Activated naive CD8-positive, alpha-beta T cell (primary cell): Measurements from ENCODE around the gene ZNF692.
A peak's percentile ranks its signal among the peaks of the same experiment; 100 is the strongest.

Source experiments
- H3K27ac Mint-ChIP-seq: one replicate; pipeline ENCODE4 v1.8.0; 2021; ENCODE audit warnings: mixed read lengths
- H3K27me3 Mint-ChIP-seq: one replicate; pipeline ENCODE4 v1.8.0; 2021; ENCODE audit warnings: mixed read lengths
- H3K36me3 Mint-ChIP-seq: one replicate; pipeline ENCODE4 v1.8.0; 2021; ENCODE audit warnings: mixed read lengths
- H3K4me1 Mint-ChIP-seq: one replicate; pipeline ENCODE4 v1.8.0; 2021; ENCODE audit warnings: low read depth, mixed read lengths
- H3K4me3 Mint-ChIP-seq: one replicate; pipeline ENCODE4 v1.8.0; 2021; ENCODE audit warnings: mild to moderate bottlenecking, mixed read lengths
- H3K9me3 Mint-ChIP-seq: one replicate; pipeline ENCODE4 v1.8.0; 2021; ENCODE audit warnings: low read depth, mixed read lengths

Gene ZNF692

DNA sequence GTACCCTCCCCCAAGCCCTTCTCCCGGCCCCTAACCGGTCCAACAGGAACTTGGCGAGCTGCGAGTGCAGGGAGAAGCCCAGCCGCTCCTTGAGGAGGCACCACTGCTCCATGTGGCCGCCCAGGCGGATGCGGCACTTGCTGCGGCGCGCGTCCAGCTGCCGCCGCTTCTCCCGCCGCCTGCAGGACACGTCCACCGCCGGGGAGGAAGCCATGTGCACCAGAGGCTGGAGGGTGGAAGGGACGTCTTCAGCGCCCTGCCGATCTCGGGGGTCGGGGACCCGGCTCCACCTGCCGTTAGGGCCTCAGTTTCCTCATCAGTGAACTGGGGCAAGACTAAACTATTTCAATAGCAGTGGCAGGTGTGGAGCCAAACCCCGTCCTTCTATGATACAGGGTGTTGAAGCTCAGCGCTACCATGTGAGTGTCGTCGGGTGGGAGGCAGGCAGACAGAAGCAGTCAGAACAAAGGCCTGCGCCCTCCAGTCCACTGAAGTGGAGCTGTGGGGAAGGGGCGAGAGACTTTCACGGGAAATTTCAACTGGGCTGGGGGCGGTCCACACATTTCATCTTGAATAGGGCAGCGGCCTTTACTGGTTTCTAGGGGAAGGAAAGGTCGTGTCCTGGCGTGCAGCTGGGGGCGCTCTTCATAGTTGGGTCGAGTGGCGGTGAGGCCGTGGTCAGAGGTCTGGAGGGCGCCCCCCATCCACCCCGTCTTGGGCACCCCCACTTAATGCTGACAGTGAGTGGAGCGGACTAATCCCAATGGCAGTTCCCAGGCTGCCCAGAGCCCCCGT lies 592 bp downstream of the ZNF692 start:
- peak overlapping the region; percentile 94 for H3K27ac Mint-ChIP-seq
- H3K4me3 Mint-ChIP-seq: peak overlapping the region; percentile 94
- peaks cover 13% of the 10 kb centered on the region for H3K36me3 Mint-ChIP-seq
- H3K27me3 Mint-ChIP-seq: no peaks in the 10 kb centered on the region
- peaks cover 46% of the 10 kb centered on the region for H3K4me1 Mint-ChIP-seq
- H3K9me3 Mint-ChIP-seq: no peaks in the 10 kb centered on the region

GRCh38 chr1:248857749-248858095 lies 1.2 kb downstream of the ZNF692 start:
- peaks cover 43% of the 10 kb centered on the region for H3K4me1 Mint-ChIP-seq
- H3K27me3 Mint-ChIP-seq: no peaks in the 10 kb centered on the region
- peak overlapping the region; percentile 94 for H3K4me3 Mint-ChIP-seq
- peak overlapping the region; percentile 94 for H3K27ac Mint-ChIP-seq
- H3K9me3 Mint-ChIP-seq: no peaks in the 10 kb centered on the region
- H3K36me3 Mint-ChIP-seq: peaks cover 13% of the 10 kb centered on the region

DNA sequence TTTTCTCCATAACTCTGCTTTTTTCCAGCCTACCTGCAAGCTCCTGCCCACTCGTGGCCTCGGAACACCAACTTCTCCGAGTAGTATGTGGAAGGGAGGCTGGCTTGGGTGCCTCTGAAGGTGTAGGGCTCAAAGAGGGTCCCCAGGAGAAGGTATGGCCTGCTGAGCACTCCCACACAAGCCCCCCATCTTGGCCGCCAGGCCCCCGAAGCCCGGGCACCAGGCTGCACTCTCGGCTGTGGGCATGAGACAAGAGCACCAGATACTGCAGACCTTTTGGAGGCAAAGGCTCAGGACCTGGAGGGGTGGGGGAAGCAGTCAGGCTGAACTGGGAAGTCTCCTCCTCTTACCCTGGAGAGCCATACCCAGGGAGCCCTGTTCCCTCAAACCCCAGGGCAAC lies 1.7 kb downstream of the ZNF692 start:
- Mint-ChIP-seq H3K4me1 (peaks cover 38% of the 10 kb centered on the region), H3K9me3 (no peaks in the 10 kb centered on the region), H3K27me3 (no peaks in the 10 kb centered on the region)

GRCh38 chr1:248856176-248856575 lies 2.7 kb downstream of the ZNF692 start:
- H3K4me1 Mint-ChIP-seq: peaks cover 31% of the 10 kb centered on the region
- H3K4me3 Mint-ChIP-seq: no peak overlapping the region
- H3K36me3 Mint-ChIP-seq: peaks cover 13% of the 10 kb centered on the region
- no peaks in the 10 kb centered on the region for H3K9me3 Mint-ChIP-seq
- H3K27ac Mint-ChIP-seq: peak overlapping the region; percentile 22
- H3K27me3 Mint-ChIP-seq: no peaks in the 10 kb centered on the region

More for the DNA sequence above, 1.7 kb downstream of the ZNF692 start:
- peaks cover 13% of the 10 kb centered on the region for H3K36me3 Mint-ChIP-seq
- H3K4me3 Mint-ChIP-seq: peak overlapping the region; percentile 94
- no peak overlapping the region for H3K27ac Mint-ChIP-seq

DNA sequence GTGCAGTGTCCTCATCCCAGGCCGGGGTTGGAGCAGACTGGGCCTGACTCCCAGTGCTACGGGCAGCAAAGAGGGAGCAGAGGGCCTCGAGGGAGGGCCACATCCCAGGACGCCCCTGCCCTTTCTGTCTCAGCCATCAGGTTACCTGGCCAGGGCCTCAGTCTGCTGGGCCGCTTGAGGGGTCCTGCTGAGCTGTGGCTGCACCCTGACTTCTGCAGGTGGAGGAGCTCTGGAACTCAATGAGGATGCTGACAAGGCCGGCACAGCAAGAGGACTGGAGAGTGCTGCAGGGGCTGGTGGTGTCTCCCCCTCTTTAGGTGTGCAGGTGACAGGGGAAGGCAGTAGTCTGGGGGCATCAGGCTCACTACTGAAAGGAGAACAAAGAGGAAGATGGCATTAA lies 3.3 kb downstream of the ZNF692 start:
- H3K27ac Mint-ChIP-seq: no peak overlapping the region
- no peaks in the 10 kb centered on the region for H3K27me3 Mint-ChIP-seq
- peaks cover 31% of the 10 kb centered on the region for H3K4me1 Mint-ChIP-seq
- no peak overlapping the region for H3K4me3 Mint-ChIP-seq
- peaks cover 13% of the 10 kb centered on the region for H3K36me3 Mint-ChIP-seq
- no peaks in the 10 kb centered on the region for H3K9me3 Mint-ChIP-seq

GRCh38 chr1:248853663-248854375 lies 5.1 kb downstream of the ZNF692 start:
- Mint-ChIP-seq H3K27ac (no peak overlapping the region), H3K4me3 (no peak overlapping the region), H3K4me1 (peaks cover 21% of the 10 kb centered on the region), H3K9me3 (no peaks in the 10 kb centered on the region), H3K36me3 (peaks cover 15% of the 10 kb centered on the region), H3K27me3 (no peaks in the 10 kb centered on the region)

DNA sequence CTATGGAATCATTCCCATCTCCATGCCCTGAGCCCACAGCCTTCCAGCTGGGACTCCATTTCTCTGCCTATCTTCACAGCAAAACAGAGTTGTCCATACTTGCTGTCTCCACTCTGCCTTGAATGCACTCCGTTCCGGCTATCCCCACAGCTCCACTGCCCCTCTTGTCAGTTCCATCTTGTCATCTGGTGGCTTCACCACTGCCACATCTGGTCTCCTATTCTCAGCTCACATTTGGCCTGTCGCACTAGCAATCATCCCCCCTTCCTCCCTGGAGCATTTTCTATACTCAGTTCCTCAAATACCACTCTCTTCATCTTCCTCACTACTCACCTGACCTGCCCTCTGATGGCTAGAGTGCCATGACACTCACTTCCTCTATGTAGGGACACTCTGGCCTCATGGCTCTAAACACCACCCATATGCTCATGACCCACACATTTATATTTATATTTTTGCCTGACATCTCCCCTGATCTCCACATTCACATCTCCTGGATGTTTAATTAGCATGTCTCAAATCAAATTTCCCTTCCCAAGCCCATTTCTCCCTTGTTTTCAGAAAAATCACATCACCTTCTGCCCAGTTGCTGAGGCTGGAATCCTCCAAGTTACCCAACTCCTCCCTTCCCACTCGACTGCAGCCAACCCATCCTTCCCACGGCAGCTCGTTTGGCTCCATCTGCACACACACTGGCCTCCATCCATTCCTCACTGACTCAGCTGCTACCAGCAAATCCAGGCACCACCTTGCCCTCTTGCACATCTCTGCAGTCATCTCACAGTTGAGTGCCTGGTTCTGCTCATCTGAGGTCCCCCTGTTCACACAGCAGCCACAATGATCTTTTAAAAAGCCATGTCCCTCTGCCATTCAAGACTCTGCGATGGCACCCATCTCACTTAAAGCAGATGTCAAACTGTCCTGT lies 6.1 kb downstream of the ZNF692 start:
- no peaks in the 10 kb centered on the region for H3K9me3 Mint-ChIP-seq
- no peak overlapping the region for H3K27ac Mint-ChIP-seq
- H3K36me3 Mint-ChIP-seq: peaks cover 17% of the 10 kb centered on the region
- no peaks in the 10 kb centered on the region for H3K27me3 Mint-ChIP-seq
- H3K4me1 Mint-ChIP-seq: peaks cover 16% of the 10 kb centered on the region
- no peak overlapping the region for H3K4me3 Mint-ChIP-seq

- Mint-ChIP-seq H3K36me3 (peaks cover 17% of the 10 kb centered on the region), H3K4me3 (no peak overlapping the region), H3K4me1 (peaks cover 7% of the 10 kb centered on the region), H3K27me3 (no peaks in the 10 kb centered on the region), H3K27ac (no peak overlapping the region), H3K9me3 (no peaks in the 10 kb centered on the region)
These were observed 7.5 kb downstream of the ZNF692 start for GRCh38 chr1:248851390-248851789.

DNA sequence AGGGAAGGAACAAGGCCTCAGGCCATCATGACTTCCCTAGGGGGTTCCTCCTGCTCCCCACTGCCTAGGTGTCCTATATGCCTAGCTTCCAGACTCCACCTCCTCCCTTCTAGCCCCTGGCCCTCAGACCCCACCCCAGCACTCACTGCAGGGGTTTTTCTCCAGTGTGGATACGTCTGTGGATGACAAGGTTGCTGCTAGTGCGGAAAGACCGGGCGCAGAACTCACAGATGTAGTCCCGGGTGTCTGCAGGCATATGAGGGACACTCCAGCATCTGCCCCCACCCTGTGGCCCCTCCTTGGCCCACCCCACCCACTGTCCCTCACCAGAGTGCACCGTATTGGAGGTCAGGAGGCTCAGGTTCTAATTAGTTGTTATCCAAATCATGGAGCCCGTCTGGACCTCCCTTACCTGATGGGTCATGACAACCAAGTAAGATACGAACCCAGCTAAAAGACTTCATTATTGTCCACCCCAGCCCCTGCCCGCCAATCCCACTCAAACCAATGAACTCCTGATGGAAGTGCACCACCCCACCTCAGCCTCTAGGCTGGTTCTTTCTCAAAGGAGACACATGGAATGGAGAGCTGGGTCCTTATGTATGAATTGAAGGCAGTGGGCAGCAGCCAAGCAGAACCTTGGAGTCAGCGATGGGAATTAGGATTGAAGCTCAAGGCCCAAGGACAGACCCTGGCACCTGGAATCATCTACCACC lies 8.2 kb downstream of the ZNF692 start:
- Mint-ChIP-seq H3K4me1 (no peaks in the 10 kb centered on the region), H3K36me3 (peaks cover 17% of the 10 kb centered on the region), H3K27me3 (no peaks in the 10 kb centered on the region), H3K4me3 (no peak overlapping the region), H3K27ac (no peak overlapping the region), H3K9me3 (no peaks in the 10 kb centered on the region)

DNA sequence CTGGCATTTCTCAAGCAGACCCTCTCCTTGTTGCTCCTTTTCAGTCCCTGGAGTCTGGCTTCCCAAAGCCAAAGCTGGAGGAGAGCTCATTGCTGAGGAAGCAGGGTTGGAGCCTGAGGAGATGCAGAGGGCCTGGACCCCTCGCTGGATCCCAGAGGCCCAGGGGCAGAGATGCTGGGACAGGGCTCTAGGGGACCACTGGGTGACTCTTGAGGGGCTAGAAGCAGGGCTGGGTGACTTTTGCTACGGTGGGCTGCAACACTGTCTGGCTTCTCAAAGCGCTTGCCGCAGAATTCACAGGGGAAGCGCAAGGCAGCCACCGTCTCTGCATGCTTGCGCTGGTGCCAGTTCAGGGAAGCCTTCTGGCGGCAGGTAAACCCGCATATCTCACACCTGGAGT lies 8.8 kb downstream of the ZNF692 start:
- Mint-ChIP-seq H3K4me3 (no peak overlapping the region), H3K9me3 (no peaks in the 10 kb centered on the region), H3K4me1 (no peaks in the 10 kb centered on the region), H3K27me3 (no peaks in the 10 kb centered on the region), H3K27ac (no peak overlapping the region), H3K36me3 (peaks cover 16% of the 10 kb centered on the region)

GRCh38 chr1:248849637-248850036 lies 9.2 kb downstream of the ZNF692 start:
- Mint-ChIP-seq H3K4me1 (no peaks in the 10 kb centered on the region), H3K36me3 (peaks cover 11% of the 10 kb centered on the region)

GRCh38 chr1:248849152-248849551 lies 9.7 kb downstream of the ZNF692 start:
- H3K36me3 Mint-ChIP-seq: peaks cover 8% of the 10 kb centered on the region
- no peak overlapping the region for H3K27ac Mint-ChIP-seq
- H3K4me3 Mint-ChIP-seq: no peak overlapping the region

More at GRCh38 chr1:248849637-248850036, 9.2 kb downstream of the ZNF692 start:
- H3K4me3 Mint-ChIP-seq: no peak overlapping the region
- no peak overlapping the region for H3K27ac Mint-ChIP-seq
- H3K9me3 Mint-ChIP-seq: no peaks in the 10 kb centered on the region
- no peaks in the 10 kb centered on the region for H3K27me3 Mint-ChIP-seq

GRCh38 chr1:248848602-248849001 lies 10.3 kb downstream of the ZNF692 start:
- Mint-ChIP-seq H3K27me3 (no peaks in the 10 kb centered on the region), H3K4me3 (no peak overlapping the region), H3K27ac (no peak overlapping the region), H3K36me3 (peaks cover 4% of the 10 kb centered on the region), H3K4me1 (no peaks in the 10 kb centered on the region), H3K9me3 (no peaks in the 10 kb centered on the region)

More at GRCh38 chr1:248849152-248849551, 9.7 kb downstream of the ZNF692 start:
- Mint-ChIP-seq H3K27me3 (no peaks in the 10 kb centered on the region), H3K9me3 (no peaks in the 10 kb centered on the region), H3K4me1 (no peaks in the 10 kb centered on the region)

DNA sequence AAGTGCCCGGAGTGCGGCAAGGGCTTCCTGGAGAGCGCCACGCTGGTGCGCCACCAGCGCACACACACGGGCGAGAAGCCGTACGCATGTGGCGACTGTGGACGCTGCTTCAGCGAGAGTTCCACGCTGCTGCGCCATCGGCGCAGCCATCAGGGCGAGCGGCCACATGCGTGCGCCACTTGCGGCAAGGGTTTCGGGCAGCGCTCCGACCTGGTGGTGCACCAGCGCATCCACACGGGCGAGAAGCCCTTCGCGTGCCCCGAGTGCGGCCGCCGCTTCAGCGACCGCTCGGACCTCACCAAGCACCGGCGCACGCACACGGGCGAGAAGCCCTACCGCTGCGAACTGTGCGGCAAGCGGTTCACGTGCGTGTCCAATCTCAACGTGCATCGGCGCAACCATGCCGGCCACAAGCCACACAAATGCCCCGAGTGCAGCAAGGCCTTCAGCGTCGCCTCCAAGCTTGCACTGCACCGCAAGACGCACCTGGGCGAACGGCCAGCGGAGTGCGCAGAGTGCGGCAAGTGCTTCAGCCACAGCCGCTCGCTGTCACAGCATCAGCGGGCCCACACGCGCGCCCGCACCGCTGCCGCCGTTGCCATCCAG lies 10.8 kb downstream of the ZNF692 start:
- no peak overlapping the region for H3K4me3 Mint-ChIP-seq
- no peaks in the 10 kb centered on the region for H3K27me3 Mint-ChIP-seq
- H3K4me1 Mint-ChIP-seq: no peaks in the 10 kb centered on the region
- H3K36me3 Mint-ChIP-seq: peaks cover 4% of the 10 kb centered on the region
- no peak overlapping the region for H3K27ac Mint-ChIP-seq
- no peaks in the 10 kb centered on the region for H3K9me3 Mint-ChIP-seq
